ENCODE results near the gene APBB2.
"Not testable (repeated sequence)": the region's sequence is repeated elsewhere in the genome, so short reads cannot be mapped to it uniquely, and the experiment has no call there.

The APBB2 gene

DNA sequence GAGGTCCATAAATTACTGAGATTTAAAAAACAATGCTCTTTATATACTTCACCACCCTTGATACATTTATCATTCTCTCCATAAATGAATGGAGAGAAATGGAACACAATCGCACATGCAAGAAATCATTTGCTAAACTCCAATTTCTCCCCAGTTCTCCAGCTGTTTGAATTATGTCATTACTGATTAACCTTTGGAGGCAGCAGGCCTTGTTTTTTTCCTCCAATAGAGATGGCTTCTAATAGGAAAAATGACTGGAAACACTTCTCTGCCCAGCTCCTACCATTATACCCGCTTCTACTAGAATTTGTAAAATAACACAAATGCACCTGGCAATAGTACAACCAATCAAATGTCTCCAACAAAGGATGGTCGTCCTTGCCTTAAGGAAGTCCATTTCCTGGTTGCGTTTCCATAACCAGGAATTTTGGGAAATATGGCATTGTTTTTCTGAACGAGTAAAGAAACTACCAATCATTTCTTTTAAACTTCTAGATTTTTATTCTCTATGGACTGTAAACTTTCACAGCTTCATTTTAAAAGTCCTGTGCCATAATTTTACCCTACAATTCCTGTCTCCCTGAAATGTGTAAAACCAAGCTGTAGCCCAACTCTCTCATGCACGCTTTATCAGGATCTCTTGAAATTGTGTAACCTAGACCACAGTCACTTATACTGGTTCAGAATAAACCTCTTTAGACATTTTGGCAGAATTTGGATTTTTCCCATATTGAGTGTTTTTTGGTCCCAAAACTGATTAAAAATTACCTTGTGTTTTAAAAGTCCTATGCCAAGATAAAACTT lies 60.1 kb downstream of the APBB2 start:
- Histone ChIP-seq H3K4me2 (ENCODE audit: low read length) (no peak overlapping the region), H3K27ac (ENCODE audit: low read depth, low read length, poor library complexity, severe bottlenecking) (no peak overlapping the region), H3K9me3 (ENCODE audit: low read length) (no peaks in the 10 kb centered on the region), H3K27me3 (ENCODE audit: insufficient read depth, low read length) (no peaks in the 10 kb centered on the region), H4K20me1 (ENCODE audit: insufficient read depth, low read length) (no peaks in the 10 kb centered on the region), H3K9me2 (ENCODE audit: low read depth, low read length) (no peaks in the 10 kb centered on the region), H3K4me3 (ENCODE audit: low read depth, low read length, poor library complexity, severe bottlenecking) (no peak overlapping the region), H3F3A (ENCODE audit: insufficient read depth, low read length) (no peaks in the 10 kb centered on the region), H3K79me2 (ENCODE audit: insufficient read depth, low read length) (no peaks in the 10 kb centered on the region), H3K9ac (ENCODE audit: low read length) (no peak overlapping the region), H3K4me1 (ENCODE audit: insufficient read depth, low read length, severe bottlenecking) (no peaks in the 10 kb centered on the region), H3K36me3 (ENCODE audit: insufficient read depth, low read length) (no peaks in the 10 kb centered on the region), H2AFZ (ENCODE audit: low read length) (no peak overlapping the region)
- TF ChIP-seq, protein P1, sequence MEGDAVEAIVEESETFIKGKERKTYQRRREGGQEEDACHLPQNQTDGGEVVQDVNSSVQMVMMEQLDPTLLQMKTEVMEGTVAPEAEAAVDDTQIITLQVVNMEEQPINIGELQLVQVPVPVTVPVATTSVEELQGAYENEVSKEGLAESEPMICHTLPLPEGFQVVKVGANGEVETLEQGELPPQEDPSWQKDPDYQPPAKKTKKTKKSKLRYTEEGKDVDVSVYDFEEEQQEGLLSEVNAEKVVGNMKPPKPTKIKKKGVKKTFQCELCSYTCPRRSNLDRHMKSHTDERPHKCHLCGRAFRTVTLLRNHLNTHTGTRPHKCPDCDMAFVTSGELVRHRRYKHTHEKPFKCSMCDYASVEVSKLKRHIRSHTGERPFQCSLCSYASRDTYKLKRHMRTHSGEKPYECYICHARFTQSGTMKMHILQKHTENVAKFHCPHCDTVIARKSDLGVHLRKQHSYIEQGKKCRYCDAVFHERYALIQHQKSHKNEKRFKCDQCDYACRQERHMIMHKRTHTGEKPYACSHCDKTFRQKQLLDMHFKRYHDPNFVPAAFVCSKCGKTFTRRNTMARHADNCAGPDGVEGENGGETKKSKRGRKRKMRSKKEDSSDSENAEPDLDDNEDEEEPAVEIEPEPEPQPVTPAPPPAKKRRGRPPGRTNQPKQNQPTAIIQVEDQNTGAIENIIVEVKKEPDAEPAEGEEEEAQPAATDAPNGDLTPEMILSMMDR (IDR thresholded peaks at IDR 0.05; ENCODE audit: low read length) = no peak
- TF ChIP-seq EZH2 (IDR thresholded peaks at IDR 0.05; ENCODE audit: borderline replicate concordance, low read length) = no peak

DNA sequence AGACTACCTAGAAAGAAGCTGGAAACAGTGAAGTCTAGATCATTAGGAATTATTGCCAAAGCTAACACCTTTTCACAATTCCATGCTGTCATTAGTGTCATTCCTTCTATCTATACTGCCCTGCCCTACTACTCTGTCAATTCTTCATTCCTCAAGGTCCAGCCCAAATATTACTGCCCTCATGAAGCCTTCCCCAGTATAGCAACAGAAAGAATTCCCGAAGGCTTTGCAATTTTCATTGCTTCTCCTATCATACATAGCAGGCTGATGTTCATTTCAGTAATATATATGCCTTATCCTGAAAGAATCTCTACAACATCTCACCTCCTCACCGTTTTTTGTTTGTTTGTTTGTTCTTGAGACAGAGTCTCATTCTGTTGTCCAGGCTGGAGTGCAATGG lies 63.9 kb downstream of the APBB2 start:
- no peaks in the 10 kb centered on the region for H3K36me3 ChIP-seq (ENCODE audit: insufficient read depth, low read length)
- H3K79me2 ChIP-seq (ENCODE audit: insufficient read depth, low read length) = no peaks in the 10 kb centered on the region
- H2AFZ ChIP-seq (ENCODE audit: low read length) = no peak overlapping the region
- no peak for TF ChIP-seq EZH2 (IDR thresholded peaks at IDR 0.05; ENCODE audit: borderline replicate concordance, low read length)
- TF ChIP-seq, protein P1 (IDR thresholded peaks at IDR 0.05; ENCODE audit: low read length) = no peak
- H3K9ac ChIP-seq (ENCODE audit: low read length) = no peak overlapping the region
- no peak overlapping the region for H3K4me3 ChIP-seq (ENCODE audit: low read depth, low read length, poor library complexity, severe bottlenecking)
- H3K27me3 ChIP-seq (ENCODE audit: insufficient read depth, low read length) = no peaks in the 10 kb centered on the region
- no peak overlapping the region for H3K27ac ChIP-seq (ENCODE audit: low read depth, low read length, poor library complexity, severe bottlenecking)
- no peaks in the 10 kb centered on the region for H3F3A ChIP-seq (ENCODE audit: insufficient read depth, low read length)
- no peak overlapping the region for H3K4me2 ChIP-seq (ENCODE audit: low read length)
- no peaks in the 10 kb centered on the region for H3K9me3 ChIP-seq (ENCODE audit: low read length)
- H3K9me2 ChIP-seq (ENCODE audit: low read depth, low read length) = no peaks in the 10 kb centered on the region
- no peaks in the 10 kb centered on the region for H3K4me1 ChIP-seq (ENCODE audit: insufficient read depth, low read length, severe bottlenecking)
- H4K20me1 ChIP-seq (ENCODE audit: insufficient read depth, low read length) = no peaks in the 10 kb centered on the region

DNA sequence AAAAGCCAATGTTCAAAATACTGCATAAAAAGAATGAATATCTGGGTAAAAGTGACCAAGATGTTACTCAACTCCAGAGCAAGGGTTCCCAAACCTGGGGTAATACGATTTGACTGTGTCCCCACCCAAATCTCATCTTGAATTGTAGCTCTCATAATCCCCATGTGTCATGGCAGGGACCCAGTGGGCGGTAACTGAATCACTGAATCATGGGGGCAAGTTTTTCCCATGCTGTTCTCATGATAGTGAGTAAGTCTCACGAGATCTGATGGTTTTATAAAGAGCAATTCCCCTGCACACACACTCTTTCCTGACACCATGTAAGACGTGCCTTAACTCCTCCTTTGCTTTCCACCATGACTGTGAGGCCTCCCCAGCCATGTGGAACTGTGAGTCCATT lies 64.8 kb downstream of the APBB2 start:
- H3K9me2 ChIP-seq (ENCODE audit: low read depth, low read length); H3K4me2 ChIP-seq (ENCODE audit: low read length); H4K20me1 ChIP-seq (ENCODE audit: insufficient read depth, low read length); H3K36me3 ChIP-seq (ENCODE audit: insufficient read depth, low read length); H2AFZ ChIP-seq (ENCODE audit: low read length); H3K9me3 ChIP-seq (ENCODE audit: low read length); H3K27me3 ChIP-seq (ENCODE audit: insufficient read depth, low read length); H3K4me3 ChIP-seq (ENCODE audit: low read depth, low read length, poor library complexity, severe bottlenecking); H3K79me2 ChIP-seq (ENCODE audit: insufficient read depth, low read length); H3K4me1 ChIP-seq (ENCODE audit: insufficient read depth, low read length, severe bottlenecking); H3K9ac ChIP-seq (ENCODE audit: low read length); H3K27ac ChIP-seq (ENCODE audit: low read depth, low read length, poor library complexity, severe bottlenecking); H3F3A ChIP-seq (ENCODE audit: insufficient read depth, low read length): not testable (repeated sequence)

DNA sequence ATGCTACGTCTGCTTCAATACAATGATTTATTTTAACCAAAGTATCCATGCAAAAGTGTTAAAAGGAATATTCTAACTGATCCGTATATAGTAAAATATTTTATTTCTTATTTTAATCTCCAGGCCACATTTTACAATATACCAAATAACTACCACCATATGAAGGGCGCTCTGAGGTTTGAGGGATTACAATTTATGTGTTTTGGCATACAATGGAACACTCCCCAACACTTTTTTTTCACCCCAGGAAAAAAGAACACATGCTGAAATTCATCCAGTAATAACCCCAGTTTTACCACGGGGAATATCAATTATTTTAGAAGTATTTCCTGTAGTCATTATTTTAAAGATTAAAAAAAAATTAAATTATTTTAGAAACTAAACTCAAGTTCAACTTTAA lies 65.4 kb downstream of the APBB2 start:
- H3K79me2 ChIP-seq (ENCODE audit: insufficient read depth, low read length) = no peaks in the 10 kb centered on the region
- TF ChIP-seq EZH2 (IDR thresholded peaks at IDR 0.05; ENCODE audit: borderline replicate concordance, low read length) = no peak
- TF ChIP-seq, protein P1 (IDR thresholded peaks at IDR 0.05; ENCODE audit: low read length) = no peak
- H3K4me3 ChIP-seq (ENCODE audit: low read depth, low read length, poor library complexity, severe bottlenecking) = no peak overlapping the region
- H3K9me2 ChIP-seq (ENCODE audit: low read depth, low read length) = no peaks in the 10 kb centered on the region
- H3F3A ChIP-seq (ENCODE audit: insufficient read depth, low read length) = no peaks in the 10 kb centered on the region
- H3K9me3 ChIP-seq (ENCODE audit: low read length) = no peaks in the 10 kb centered on the region
- no peak overlapping the region for H3K4me2 ChIP-seq (ENCODE audit: low read length)
- no peak overlapping the region for H3K9ac ChIP-seq (ENCODE audit: low read length)
- no peaks in the 10 kb centered on the region for H4K20me1 ChIP-seq (ENCODE audit: insufficient read depth, low read length)
- no peak overlapping the region for H2AFZ ChIP-seq (ENCODE audit: low read length)
- H3K27ac ChIP-seq (ENCODE audit: low read depth, low read length, poor library complexity, severe bottlenecking) = no peak overlapping the region
- H3K36me3 ChIP-seq (ENCODE audit: insufficient read depth, low read length) = no peaks in the 10 kb centered on the region
- H3K4me1 ChIP-seq (ENCODE audit: insufficient read depth, low read length, severe bottlenecking) = no peaks in the 10 kb centered on the region
- H3K27me3 ChIP-seq (ENCODE audit: insufficient read depth, low read length) = no peaks in the 10 kb centered on the region

Data from OCI-LY1 (cell line).